Spinal cord (tissue), 10 donors: ENCODE results near the gene XIAP. TPM values are rescaled to one million over a fixed set of nuclear protein-coding genes. Genes with fewer than 3 reads are reported as not detected.
A peak's percentile ranks its signal among the peaks of the same experiment; 100 is the strongest.
"Not testable (repeated sequence)": the region's sequence is repeated elsewhere in the genome, so short reads cannot be mapped to it uniquely, and the experiment has no call there.

ENCODE experiments used
- DNase-seq, 6 donors: peaks; one replicate each; pipeline versions ENCODE4 v3.0.0 to v3.0.0-alpha.2; 2013 to 2015; ENCODE audit warnings: low spot score in 6 of 6, low read depth in 4 of 6
- H3K27ac ChIP-seq: one replicate; pipeline ENCODE4 v1.5.1; 2013; ENCODE audit warnings: low read depth, low read length, control low read depth
- H3K27me3 ChIP-seq: one replicate; pipeline ENCODE4 v1.6.1; 2013; ENCODE audit warnings: low read length; ENCODE audit not compliant: control insufficient read depth, insufficient read depth
- H3K36me3 ChIP-seq: one replicate; pipeline ENCODE4 v1.6.1; 2013; ENCODE audit warnings: low read length; ENCODE audit not compliant: control insufficient read depth, insufficient read depth
- H3K4me1 ChIP-seq: one replicate; pipeline ENCODE4 v1.6.1; 2013; ENCODE audit warnings: low read length; ENCODE audit not compliant: control insufficient read depth, insufficient read depth
- H3K4me3 ChIP-seq: one replicate; pipeline ENCODE4 v1.5.1; 2013; ENCODE audit warnings: low read depth, low read length, control low read depth
- H3K9me3 ChIP-seq: one replicate; pipeline ENCODE4 v1.6.1; 2013; ENCODE audit warnings: low read length; ENCODE audit not compliant: control insufficient read depth, insufficient read depth
- WGBS: methylation state at CpG from one replicate; pipeline ENCODE4 v1.1.5; 2013; ENCODE audit warnings: missing lambda C conversion rate; ENCODE audit not compliant: insufficient coverage; 5-methylcytosine and 5-hydroxymethylcytosine counted together
- polyA plus RNA-seq, 2 donors: library from polyadenylated mRNA; unstranded; fragments of 120-200 nt; gene quantifications; one replicate each; pipeline ENCODE4 v1.2.1, GENCODE V29; 2013; ENCODE audit not compliant: insufficient read length in 2 of 2
- total RNA-seq, 2 donors: library from RNA; depleted of rRNA in 1 of 2; stranded (reverse); fragments of 120-200 nt in 1 of 2; fragments of >200 nt in 1 of 2; gene quantifications; one replicate each; pipeline versions ENCODE4 v1.2.3 to v1.2.4, GENCODE V29; 2013 to 2014
- donor health status: healthy.

The XIAP gene
- total and polyA plus RNA-seq, 4 donors = 47.9 to 74.3 (median 58.7) TPM

GRCh38 chrX:123927845-123928244 lies 68.0 kb downstream of the XIAP start:
- H3K27ac ChIP-seq = no peak overlapping the region
- WGBS = 88% methylated on average over 1 of the region's 2 CpGs
- H3K36me3 ChIP-seq = no peaks in the 10 kb centered on the region
- H3K9me3 ChIP-seq = no peaks in the 10 kb centered on the region
- no peak for DNase-seq
- no peaks in the 10 kb centered on the region for H3K27me3 ChIP-seq
- no peak overlapping the region for H3K4me3 ChIP-seq
- no peaks in the 10 kb centered on the region for H3K4me1 ChIP-seq

- not testable (repeated sequence) for H3K27me3 ChIP-seq, H3K9me3 ChIP-seq, H3K36me3 ChIP-seq, DNase-seq, H3K4me1 ChIP-seq, H3K4me3 ChIP-seq, H3K27ac ChIP-seq
- WGBS = no CpG with 5 or more reads among the region's 2 CpGs
Measured at GRCh38 chrX:123932055-123932454, 72.2 kb downstream of the XIAP start.

GRCh38 chrX:123943074-123943473 lies 83.2 kb downstream of the XIAP start:
- H3K27ac ChIP-seq = no peak overlapping the region
- DNase-seq = no peak
- H3K27me3 ChIP-seq = no peaks in the 10 kb centered on the region
- H3K4me1 ChIP-seq = no peaks in the 10 kb centered on the region
- H3K36me3 ChIP-seq = no peaks in the 10 kb centered on the region
- WGBS = no CpG with 5 or more reads among the region's 1 CpG
- no peaks in the 10 kb centered on the region for H3K9me3 ChIP-seq
- H3K4me3 ChIP-seq = no peak overlapping the region

- Histone ChIP-seq H3K4me1 (no peaks in the 10 kb centered on the region), H3K36me3 (no peaks in the 10 kb centered on the region), H3K27me3 (no peaks in the 10 kb centered on the region), H3K27ac (no peak overlapping the region), H3K4me3 (no peak overlapping the region), H3K9me3 (no peaks in the 10 kb centered on the region)
- WGBS = no CpG with 5 or more reads among the region's 2 CpGs
- DNase-seq = no peak
Measured at GRCh38 chrX:123943488-123943887, 83.6 kb downstream of the XIAP start.

- Histone ChIP-seq H3K4me3 (no peak overlapping the region), H3K27me3 (no peaks in the 10 kb centered on the region), H3K9me3 (no peaks in the 10 kb centered on the region), H3K27ac (no peak overlapping the region), H3K36me3 (no peaks in the 10 kb centered on the region), H3K4me1 (no peaks in the 10 kb centered on the region)
- no peak for DNase-seq
- WGBS = 100% methylated on average over 2 of the region's 2 CpGs
Measured at GRCh38 chrX:123949846-123950245, 90.0 kb downstream of the XIAP start.

GRCh38 chrX:123959281-123960063 lies 99.6 kb downstream of the XIAP start:
- peak overlapping the region; percentile 68 for H3K4me3 ChIP-seq
- DNase-seq = peak in 4 of 6 donors; percentile 15 to 66 (median 46)
- H3K9me3 ChIP-seq = no peaks in the 10 kb centered on the region
- H3K27ac ChIP-seq = peak overlapping the region; percentile 96
- H3K4me1 ChIP-seq = no peaks in the 10 kb centered on the region
- H3K36me3 ChIP-seq = no peaks in the 10 kb centered on the region
- 30% methylated on average over 30 of the region's 35 CpGs for WGBS
- H3K27me3 ChIP-seq = no peaks in the 10 kb centered on the region

GRCh38 chrX:123960956-123961267 lies 101.1 kb downstream of the XIAP start:
- H3K36me3 ChIP-seq = no peaks in the 10 kb centered on the region
- H3K27ac ChIP-seq = peak overlapping the region; percentile 90
- DNase-seq = no peak
- peak overlapping the region; percentile 63 for H3K4me3 ChIP-seq
- no peaks in the 10 kb centered on the region for H3K4me1 ChIP-seq
- WGBS = 0% methylated on average over 1 of the region's 13 CpGs
- H3K27me3 ChIP-seq = no peaks in the 10 kb centered on the region
- H3K9me3 ChIP-seq = no peaks in the 10 kb centered on the region

GRCh38 chrX:123961268-123962005 lies 101.6 kb downstream of the XIAP start, which contains the start of gene STAG2:
TSS of gene STAG2 (plus strand) at chrX:123961706. CDS start at chrX:124022628, 60,922 bp downstream.
- Histone ChIP-seq H3K4me1 (no peaks in the 10 kb centered on the region), H3K27me3 (no peaks in the 10 kb centered on the region), H3K27ac (peak within 1 kb of the TSS; percentile 90), H3K4me3 (peak within 1 kb of the TSS; percentile 63), H3K9me3 (no peaks in the 10 kb centered on the region), H3K36me3 (no peaks in the 10 kb centered on the region)
- peak in 5 of 6 donors; percentile 57 to 95 (median 75) for DNase-seq
- 29% methylated on average over 14 of the region's 38 CpGs for WGBS

GRCh38 chrX:123962006-123962467 lies 102.2 kb downstream of the XIAP start:
- Histone ChIP-seq H3K9me3 (no peaks in the 10 kb centered on the region), H3K36me3 (no peaks in the 10 kb centered on the region), H3K27me3 (no peaks in the 10 kb centered on the region), H3K4me3 (peak overlapping the region; percentile 63), H3K4me1 (no peaks in the 10 kb centered on the region), H3K27ac (peak overlapping the region; percentile 90)
- DNase-seq = peak in 2 of 6 donors; percentile 33 to 53
- WGBS = 27% methylated on average over 13 of the region's 23 CpGs
